Endothelial cell of umbilical vein (primary cell): ENCODE results near the gene CUTA.

Experiments
- EZH2 ChIP-seq: IDR thresholded peaks from 2 replicates; pipeline ENCODE4 v1.6.1; 2012; ENCODE audit warnings: borderline replicate concordance, low read depth, mild to moderate bottlenecking, moderate library complexity, low read length, inconsistent platforms; ENCODE audit not compliant: severe bottlenecking
- FOS ChIP-seq: IDR thresholded peaks from 2 replicates; pipeline ENCODE4 v1.6.1; 2011; ENCODE audit warnings: mild to moderate bottlenecking, low read length, moderate library complexity, borderline replicate concordance; ENCODE audit not compliant: insufficient read depth
- MYC ChIP-seq: IDR thresholded peaks from one replicate; pipeline ENCODE4 v1.6.1; 2011; ENCODE audit warnings: mild to moderate bottlenecking, low read depth, low read length
- POLR2A ChIP-seq: IDR thresholded peaks from 2 replicates; pipeline ENCODE4 v1.6.1; 2012; ENCODE audit warnings: low read depth, mild to moderate bottlenecking, control low read depth, low read length
- POLR2AphosphoS5 ChIP-seq: IDR thresholded peaks from 2 replicates; pipeline ENCODE4 v1.6.1; 2012; ENCODE audit warnings: low read depth, mild to moderate bottlenecking, control low read depth, low read length, moderate library complexity; ENCODE audit not compliant: insufficient read depth
- TF ChIP-seq, protein P1 (sequence below), 2 donors: IDR thresholded peaks; 1 replicate in 1 of 2; 2 replicates in 1 of 2; pipeline ENCODE4 v1.5.1; 2011; ENCODE audit warnings: low read length in 2 of 2, mild to moderate bottlenecking in 2 of 2, moderate library complexity in 2 of 2, control low read depth in 1 of 2, inconsistent platforms in 1 of 2, low read depth in 1 of 2; ENCODE audit not compliant: insufficient read depth in 1 of 2; ENCODE audit errors: extremely low read depth in 1 of 2
- TF ChIP-seq, protein P2 (sequence below): IDR thresholded peaks from 2 replicates; pipeline ENCODE4 v1.6.1; 2011; ENCODE audit not compliant: insufficient read depth, insufficient read length

DNA sequence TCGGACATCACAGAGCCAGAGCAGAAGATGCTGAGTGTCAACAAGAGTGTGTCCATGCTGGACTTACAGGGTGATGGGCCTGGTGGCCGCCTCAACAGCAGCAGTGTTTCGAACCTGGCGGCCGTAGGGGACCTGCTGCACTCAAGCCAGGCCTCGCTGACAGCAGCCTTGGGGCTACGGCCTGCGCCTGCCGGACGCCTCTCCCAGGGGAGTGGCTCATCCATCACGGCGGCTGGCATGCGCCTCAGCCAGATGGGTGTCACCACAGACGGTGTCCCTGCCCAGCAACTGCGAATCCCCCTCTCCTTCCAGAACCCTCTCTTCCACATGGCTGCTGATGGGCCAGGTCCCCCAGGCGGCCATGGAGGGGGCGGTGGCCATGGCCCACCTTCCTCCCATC, 25.1 kb upstream of the CUTA start:
- TF ChIP-seq POLR2AphosphoS5, result no peak
- TF ChIP-seq, protein P1, sequence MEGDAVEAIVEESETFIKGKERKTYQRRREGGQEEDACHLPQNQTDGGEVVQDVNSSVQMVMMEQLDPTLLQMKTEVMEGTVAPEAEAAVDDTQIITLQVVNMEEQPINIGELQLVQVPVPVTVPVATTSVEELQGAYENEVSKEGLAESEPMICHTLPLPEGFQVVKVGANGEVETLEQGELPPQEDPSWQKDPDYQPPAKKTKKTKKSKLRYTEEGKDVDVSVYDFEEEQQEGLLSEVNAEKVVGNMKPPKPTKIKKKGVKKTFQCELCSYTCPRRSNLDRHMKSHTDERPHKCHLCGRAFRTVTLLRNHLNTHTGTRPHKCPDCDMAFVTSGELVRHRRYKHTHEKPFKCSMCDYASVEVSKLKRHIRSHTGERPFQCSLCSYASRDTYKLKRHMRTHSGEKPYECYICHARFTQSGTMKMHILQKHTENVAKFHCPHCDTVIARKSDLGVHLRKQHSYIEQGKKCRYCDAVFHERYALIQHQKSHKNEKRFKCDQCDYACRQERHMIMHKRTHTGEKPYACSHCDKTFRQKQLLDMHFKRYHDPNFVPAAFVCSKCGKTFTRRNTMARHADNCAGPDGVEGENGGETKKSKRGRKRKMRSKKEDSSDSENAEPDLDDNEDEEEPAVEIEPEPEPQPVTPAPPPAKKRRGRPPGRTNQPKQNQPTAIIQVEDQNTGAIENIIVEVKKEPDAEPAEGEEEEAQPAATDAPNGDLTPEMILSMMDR (IDR thresholded peaks at IDR 0.05; ENCODE audit: extremely low read depth in 1 of 2, insufficient read depth in 1 of 2, low read depth in 1 of 2, low read length in 2 of 2), result no peak
- TF ChIP-seq FOS, result no peak
- TF ChIP-seq POLR2A, result no peak
- TF ChIP-seq EZH2, result no peak
- TF ChIP-seq, protein P2, sequence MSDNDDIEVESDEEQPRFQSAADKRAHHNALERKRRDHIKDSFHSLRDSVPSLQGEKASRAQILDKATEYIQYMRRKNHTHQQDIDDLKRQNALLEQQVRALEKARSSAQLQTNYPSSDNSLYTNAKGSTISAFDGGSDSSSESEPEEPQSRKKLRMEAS, result no peak
- TF ChIP-seq MYC, result no peak
